ENCODE data around the gene MDM2. TPM values are rescaled to one million over a fixed set of nuclear protein-coding genes. Genes with fewer than 3 reads are reported as not detected.
"Not testable (repeated sequence)": the region's sequence is repeated elsewhere in the genome, so short reads cannot be mapped to it uniquely, and the experiment has no call there.

MDM2 gene
- total RNA-seq, 2 experiments from 2014 or later, result 207 to 214 TPM

DNA sequence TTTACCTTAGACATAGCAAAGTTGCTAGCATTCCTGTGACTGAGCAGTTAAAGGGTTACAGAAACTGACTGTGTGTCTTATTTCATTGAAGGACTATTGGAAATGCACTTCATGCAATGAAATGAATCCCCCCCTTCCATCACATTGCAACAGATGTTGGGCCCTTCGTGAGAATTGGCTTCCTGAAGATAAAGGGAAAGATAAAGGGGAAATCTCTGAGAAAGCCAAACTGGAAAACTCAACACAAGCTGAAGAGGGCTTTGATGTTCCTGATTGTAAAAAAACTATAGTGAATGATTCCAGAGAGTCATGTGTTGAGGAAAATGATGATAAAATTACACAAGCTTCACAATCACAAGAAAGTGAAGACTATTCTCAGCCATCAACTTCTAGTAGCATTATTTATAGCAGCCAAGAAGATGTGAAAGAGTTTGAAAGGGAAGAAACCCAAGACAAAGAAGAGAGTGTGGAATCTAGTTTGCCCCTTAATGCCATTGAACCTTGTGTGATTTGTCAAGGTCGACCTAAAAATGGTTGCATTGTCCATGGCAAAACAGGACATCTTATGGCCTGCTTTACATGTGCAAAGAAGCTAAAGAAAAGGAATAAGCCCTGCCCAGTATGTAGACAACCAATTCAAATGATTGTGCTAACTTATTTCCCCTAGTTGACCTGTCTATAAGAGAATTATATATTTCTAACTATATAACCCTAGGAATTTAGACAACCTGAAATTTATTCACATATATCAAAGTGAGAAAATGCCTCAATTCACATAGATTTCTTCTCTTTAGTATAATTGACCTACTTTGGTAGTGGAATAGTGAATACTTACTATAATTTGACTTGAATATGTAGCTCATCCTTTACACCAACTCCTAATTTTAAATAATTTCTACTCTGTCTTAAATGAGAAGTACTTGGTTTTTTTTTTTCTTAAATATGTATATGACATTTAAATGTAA, 31.5 kb downstream of the MDM2 start:
- POLR2A ChIA-PET, result no interaction called here

GRCh38 chr12:68841175-68841574, 33.2 kb downstream of the MDM2 start:
- Mint-ChIP-seq H3K36me3 (ENCODE audit: low read depth) (peaks cover 54% of the 10 kb centered on the region), H3K4me1 (peaks cover 11% of the 10 kb centered on the region)
- POLR2A ChIA-PET, H3K9me3 Mint-ChIP-seq, DNase-seq, H3K4me3 Mint-ChIP-seq, H3K27ac Mint-ChIP-seq, H3K27me3 Mint-ChIP-seq: not testable (repeated sequence)
- CTCF ChIA-PET, result interaction anchor here (1.0 kb wide), 1 partner anchor 14 kb away, joined by 3 read pairs; no protein-coding TSS in a partner anchor

More for the DNA sequence above, 31.5 kb downstream of the MDM2 start:
- Mint-ChIP-seq H3K27me3 (no peaks in the 10 kb centered on the region), H3K27ac (no peak overlapping the region), H3K9me3 (no peaks in the 10 kb centered on the region), H3K4me3 (no peak overlapping the region), H3K4me1 (peaks cover 16% of the 10 kb centered on the region), H3K36me3 (ENCODE audit: low read depth) (peaks cover 61% of the 10 kb centered on the region)
- no peak for DNase-seq
- CTCF ChIA-PET, result interaction anchor here (0.6 to 1.5 kb wide), 4 partner anchors 9 to 1248 kb away, joined by 3 to 5 read pairs (median 4); no protein-coding TSS in a partner anchor

GRCh38 chr12:68841717-68842116, 33.7 kb downstream of the MDM2 start:
- POLR2A ChIA-PET, result no interaction called here

DNA sequence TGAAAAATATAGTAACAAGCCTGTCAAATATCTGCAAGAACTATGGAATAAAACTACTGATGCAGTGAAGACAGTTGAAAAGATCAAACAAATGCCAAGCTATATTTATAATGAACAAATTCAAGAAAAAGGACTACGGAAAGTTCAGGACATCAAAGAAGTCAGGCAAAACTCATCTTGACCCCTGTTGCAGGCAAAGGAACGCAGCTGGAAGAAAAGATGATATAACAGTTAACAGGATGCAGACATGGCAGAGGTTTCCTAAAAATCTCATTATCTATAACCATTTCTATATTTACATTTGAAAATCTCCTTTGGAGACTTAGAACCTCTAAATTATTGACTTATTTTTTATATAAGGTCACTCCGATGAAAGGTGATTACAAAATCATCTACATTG, 34.1 kb downstream of the MDM2 start:
- no peak for DNase-seq
- Mint-ChIP-seq H3K4me1 (peaks cover 10% of the 10 kb centered on the region), H3K9me3 (no peaks in the 10 kb centered on the region), H3K27me3 (no peaks in the 10 kb centered on the region), H3K27ac (no peak overlapping the region), H3K36me3 (ENCODE audit: low read depth) (peaks cover 50% of the 10 kb centered on the region), H3K4me3 (no peak overlapping the region)
- CTCF ChIA-PET, result interaction anchor here (1.0 kb wide), 2 partner anchors 13 to 358 kb away, joined by 3 to 6 read pairs; no protein-coding TSS in a partner anchor
- POLR2A ChIA-PET, result interaction anchor here (0.6 kb wide), 1 partner anchor 22 kb away, joined by 3 read pairs; no protein-coding TSS in a partner anchor

More at GRCh38 chr12:68841717-68842116, 33.7 kb downstream of the MDM2 start:
- Mint-ChIP-seq H3K27me3 (no peaks in the 10 kb centered on the region), H3K4me3 (no peak overlapping the region), H3K27ac (no peak overlapping the region), H3K36me3 (ENCODE audit: low read depth) (peaks cover 50% of the 10 kb centered on the region), H3K9me3 (no peaks in the 10 kb centered on the region), H3K4me1 (peaks cover 10% of the 10 kb centered on the region)
- DNase-seq, result no peak
- CTCF ChIA-PET, result interaction anchor here (1.0 kb wide), 1 partner anchor 13 kb away, joined by 3 read pairs; no protein-coding TSS in a partner anchor

DNA sequence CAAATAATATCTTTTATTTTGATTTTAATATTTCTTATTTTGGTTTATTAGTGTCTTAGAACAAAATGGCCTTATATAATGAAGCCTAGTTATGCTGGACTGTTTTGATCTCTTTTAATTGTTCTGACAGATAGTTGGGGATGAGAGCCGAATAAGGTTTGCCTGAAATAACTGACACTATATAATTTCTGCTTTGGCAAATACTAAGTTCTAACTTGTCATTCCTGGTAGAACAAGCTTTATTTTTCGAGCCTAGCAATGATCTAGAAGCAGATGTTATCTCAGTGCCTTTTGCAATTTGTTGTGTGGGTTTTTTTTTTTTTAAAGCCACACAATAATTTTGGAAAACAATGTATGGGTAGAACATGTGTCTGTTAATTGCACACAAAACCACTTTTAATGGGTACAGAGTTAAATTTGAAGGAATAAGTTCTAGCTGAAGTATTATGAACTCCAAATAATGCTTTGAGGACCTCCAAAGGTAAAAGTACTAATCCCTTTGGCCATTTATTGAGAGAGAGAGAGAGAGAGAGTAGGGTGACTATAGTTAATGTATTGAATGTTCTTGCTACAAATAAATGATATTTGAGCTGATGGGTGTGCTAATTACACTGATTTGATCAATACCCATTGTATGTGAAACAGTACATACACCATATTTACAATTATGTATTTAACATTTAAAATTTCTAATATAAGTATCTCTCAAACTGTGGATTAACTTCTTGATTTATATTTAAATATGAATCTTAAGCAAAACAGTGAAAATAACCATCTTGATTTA, 35.0 kb downstream of the MDM2 start:
- peaks cover 9% of the 10 kb centered on the region for H3K4me1 Mint-ChIP-seq
- CTCF ChIA-PET, result interaction anchor here (1.0 to 1.3 kb wide), 3 partner anchors 9 to 357 kb away, joined by 3 to 6 read pairs (median 4); no protein-coding TSS in a partner anchor
- DNase-seq, result no peak
- no peak overlapping the region for H3K4me3 Mint-ChIP-seq
- peaks cover 49% of the 10 kb centered on the region for H3K36me3 Mint-ChIP-seq (ENCODE audit: low read depth)
- POLR2A ChIA-PET, result interaction anchor here (0.6 kb wide), 1 partner anchor 23 kb away, joined by 3 read pairs; no protein-coding TSS in a partner anchor
- no peaks in the 10 kb centered on the region for H3K9me3 Mint-ChIP-seq
- H3K27ac Mint-ChIP-seq, result no peak overlapping the region
- H3K27me3 Mint-ChIP-seq, result no peaks in the 10 kb centered on the region

- Mint-ChIP-seq H3K9me3 (no peaks in the 10 kb centered on the region), H3K27ac (no peak overlapping the region), H3K36me3 (ENCODE audit: low read depth) (peaks cover 40% of the 10 kb centered on the region), H3K4me3 (no peak overlapping the region), H3K4me1 (peaks cover 4% of the 10 kb centered on the region), H3K27me3 (no peaks in the 10 kb centered on the region)
- ChIA-PET CTCF (interaction anchor here (1.1 to 1.4 kb wide), 3 partner anchors 11 to 16 kb away, joined by 3 to 7 read pairs (median 3); no protein-coding TSS in a partner anchor), POLR2A (no interaction called here)
- no peak for DNase-seq
These were observed 36.4 kb downstream of the MDM2 start for GRCh38 chr12:68844318-68844745.

GRCh38 chr12:68844788-68845695, 37.1 kb downstream of the MDM2 start:
- ChIA-PET POLR2A (interaction anchor here (0.9 kb wide), 1 partner anchor 162 kb away, joined by 3 read pairs; no protein-coding TSS in a partner anchor), CTCF (interaction anchor here (0.6 to 1.5 kb wide), 4 partner anchors 15 to 133 kb away, joined by 3 to 7 read pairs (median 3); no protein-coding TSS in a partner anchor)
- H3K36me3 Mint-ChIP-seq (ENCODE audit: low read depth), result peaks cover 35% of the 10 kb centered on the region
- no peaks in the 10 kb centered on the region for H3K9me3 Mint-ChIP-seq
- H3K4me1 Mint-ChIP-seq, result peaks cover 4% of the 10 kb centered on the region
- DNase-seq, result no peak
- H3K27ac Mint-ChIP-seq, result no peak overlapping the region
- no peak overlapping the region for H3K4me3 Mint-ChIP-seq
- H3K27me3 Mint-ChIP-seq, result no peaks in the 10 kb centered on the region

GRCh38 chr12:68846811-68847210, 38.8 kb downstream of the MDM2 start:
- CTCF ChIA-PET, result interaction anchor here (0.6 to 1.0 kb wide), 2 partner anchors 17 to 65 kb away, joined by 3 read pairs; no protein-coding TSS in a partner anchor
- H3K4me1 Mint-ChIP-seq, result peaks cover 4% of the 10 kb centered on the region
- peaks cover 20% of the 10 kb centered on the region for H3K36me3 Mint-ChIP-seq (ENCODE audit: low read depth)
- no peak for DNase-seq
- POLR2A ChIA-PET, result no interaction called here
- no peak overlapping the region for H3K27ac Mint-ChIP-seq
- no peak overlapping the region for H3K4me3 Mint-ChIP-seq
- no peaks in the 10 kb centered on the region for H3K9me3 Mint-ChIP-seq
- H3K27me3 Mint-ChIP-seq, result no peaks in the 10 kb centered on the region

GRCh38 chr12:68850390-68850789, 42.4 kb downstream of the MDM2 start:
- H3K27ac Mint-ChIP-seq, result no peak overlapping the region
- no peaks in the 10 kb centered on the region for H3K9me3 Mint-ChIP-seq
- ChIA-PET POLR2A (no interaction called here), CTCF (no interaction called here)
- DNase-seq, result no peak
- no peak overlapping the region for H3K4me3 Mint-ChIP-seq
- H3K27me3 Mint-ChIP-seq, result peaks cover 1% of the 10 kb centered on the region
- no peaks in the 10 kb centered on the region for H3K36me3 Mint-ChIP-seq (ENCODE audit: low read depth)
- H3K4me1 Mint-ChIP-seq, result no peaks in the 10 kb centered on the region

DNA sequence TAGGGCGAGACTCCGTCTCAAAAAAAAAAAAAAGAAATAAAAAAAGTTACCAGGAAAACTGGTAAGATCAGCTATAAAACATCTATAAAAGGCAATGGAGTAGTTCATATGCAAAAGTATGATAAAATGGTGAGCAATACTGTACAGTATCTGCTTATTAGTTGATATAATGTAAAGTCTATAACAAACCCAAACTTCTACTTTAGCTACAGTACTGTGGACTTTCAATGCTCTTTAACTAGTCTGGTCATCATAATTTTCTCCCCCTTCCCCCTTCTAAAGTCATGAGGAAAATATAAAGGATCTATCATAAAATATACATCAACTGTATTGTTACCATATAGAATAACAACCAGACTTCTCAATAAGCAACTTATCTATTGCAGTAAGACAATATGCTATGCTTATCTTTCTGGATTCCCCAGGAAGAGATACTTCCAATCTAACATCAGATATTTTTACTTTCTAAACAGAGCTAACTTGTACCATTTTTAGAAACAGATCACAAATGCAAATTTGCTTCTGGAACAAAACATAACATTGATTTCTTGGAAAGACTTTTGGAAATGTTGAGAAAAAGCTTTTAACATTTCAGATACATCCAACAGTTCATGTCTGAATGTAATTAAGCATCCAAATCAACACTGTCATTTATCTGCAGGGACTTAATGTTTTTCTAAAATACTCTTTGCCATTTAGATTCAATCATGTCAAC, 43.8 kb downstream of the MDM2 start:
- no peaks in the 10 kb centered on the region for H3K9me3 Mint-ChIP-seq
- POLR2A ChIA-PET, result no interaction called here
- H3K4me1 Mint-ChIP-seq, result no peaks in the 10 kb centered on the region
- H3K4me3 Mint-ChIP-seq, result no peak overlapping the region
- H3K36me3 Mint-ChIP-seq (ENCODE audit: low read depth), result no peaks in the 10 kb centered on the region
- peaks cover 1% of the 10 kb centered on the region for H3K27me3 Mint-ChIP-seq
- CTCF ChIA-PET, result interaction anchor here (0.6 to 2.4 kb wide), 4 partner anchors 17 to 226 kb away, joined by 3 to 6 read pairs (median 3); no protein-coding TSS in a partner anchor
- H3K27ac Mint-ChIP-seq, result no peak overlapping the region
- no peak for DNase-seq

GRCh38 chr12:68853396-68854077, 45.6 kb downstream of the MDM2 start:
- DNase-seq, result no peak
- ChIA-PET CTCF (interaction anchor here (0.8 to 2.4 kb wide), 2 partner anchors 15 to 303 kb away, joined by 3 to 6 read pairs; no protein-coding TSS in a partner anchor), POLR2A (no interaction called here)
- Mint-ChIP-seq H3K36me3 (ENCODE audit: low read depth) (no peaks in the 10 kb centered on the region), H3K27me3 (peaks cover 1% of the 10 kb centered on the region), H3K9me3 (no peaks in the 10 kb centered on the region), H3K4me3 (no peak overlapping the region), H3K27ac (no peak overlapping the region), H3K4me1 (no peaks in the 10 kb centered on the region)
